Smooth muscle cell (in vitro differentiated cells): ENCODE data around the gene ARHGAP8. TPM values are rescaled to one million over a fixed set of nuclear protein-coding genes. Genes with fewer than 3 reads are reported as not detected.

Experiments
- DNase-seq: peaks from one replicate; lab custom pipeline; 2025; ENCODE audit not compliant: unreplicated experiment; lab: John Stamatoyannopoulos, UW
- H2AFZ ChIP-seq: fragments of 200-600 bp; sonication (generic); 2 replicates; pipeline ENCODE4 v1.6.0; 2016; ENCODE audit warnings: antibody characterized with exemption, low read depth, mild to moderate bottlenecking
- H3F3A ChIP-seq: fragments of 200-600 bp; sonication (generic); 2 replicates; pipeline ENCODE4 v1.6.0; 2017; ENCODE audit warnings: antibody characterized with exemption, low read depth
- H3K27ac ChIP-seq: fragments of 200-600 bp; sonication (generic); 2 replicates; pipeline ENCODE4 v1.5.1; 2016; ENCODE audit warnings: low read depth, mild to moderate bottlenecking
- H3K27me3 ChIP-seq: fragments of 200-600 bp; sonication (generic); 2 replicates; pipeline ENCODE4 v1.6.1; 2016; ENCODE audit warnings: low read depth, mild to moderate bottlenecking
- H3K36me3 ChIP-seq: fragments of 200-600 bp; sonication (generic); 2 replicates; pipeline ENCODE4 v1.5.1; 2016; ENCODE audit warnings: low read depth
- H3K4me1 ChIP-seq: fragments of 200-600 bp; sonication (generic); 2 replicates; pipeline ENCODE4 v1.5.1; 2016; ENCODE audit warnings: low read depth
- H3K4me2 ChIP-seq: fragments of 200-600 bp; sonication (generic); 2 replicates; pipeline ENCODE4 v1.6.0; 2016; ENCODE audit warnings: mild to moderate bottlenecking
- H3K4me3 ChIP-seq: fragments of 200-600 bp; sonication (generic); 2 replicates; pipeline ENCODE4 v1.5.1; 2016; ENCODE audit warnings: mild to moderate bottlenecking
- H3K79me2 ChIP-seq: fragments of 200-600 bp; sonication (generic); 2 replicates; pipeline ENCODE4 v1.6.0; 2016; ENCODE audit warnings: low read depth, mild to moderate bottlenecking
- H3K9ac ChIP-seq: fragments of 200-600 bp; sonication (generic); 2 replicates; pipeline ENCODE4 v1.6.0; 2016; ENCODE audit warnings: low read depth
- H3K9me3 ChIP-seq: fragments of 200-600 bp; sonication (generic); replicated peaks from 2 replicates; pipeline ENCODE4 v1.5.1; 2016; ENCODE audit warnings: low read depth
- H4K20me1 ChIP-seq: fragments of 200-600 bp; sonication (generic); 2 replicates; pipeline ENCODE4 v1.6.0; 2016; ENCODE audit warnings: low read depth
- WGBS: methylation state at CpG from one replicate; pipeline ENCODE4 v1.1.7; 2016; ENCODE audit warnings: low lambda C conversion rate; 5-methylcytosine and 5-hydroxymethylcytosine counted together
- polyA plus RNA-seq: library from polyadenylated mRNA; unstranded; fragments of >200 nt; fragmentation: Nextera tagmentation; extraction: Ambion mirVana; gene quantifications from 2 replicates; pipeline ENCODE4 v1.2.1, GENCODE V29; 2016
- total RNA-seq: library from RNA; depleted of rRNA; stranded (reverse); fragments of >200 nt; gene quantifications from 2 replicates; pipeline ENCODE4 v1.2.3, GENCODE V29; 2014
- TF ChIP-seq, protein P1 (sequence below): fragments of 200-600 bp; sonication (generic); IDR thresholded peaks from 2 replicates; pipeline ENCODE4 v1.5.1; 2017; ENCODE audit warnings: borderline replicate concordance, mild to moderate bottlenecking, antibody characterized with exemption; ENCODE audit not compliant: insufficient read depth, poor library complexity, severe bottlenecking

Gene ARHGAP8
- total and polyA plus RNA-seq, 2 experiments from 2014 or later = 5.8 to 11.4 TPM

DNA sequence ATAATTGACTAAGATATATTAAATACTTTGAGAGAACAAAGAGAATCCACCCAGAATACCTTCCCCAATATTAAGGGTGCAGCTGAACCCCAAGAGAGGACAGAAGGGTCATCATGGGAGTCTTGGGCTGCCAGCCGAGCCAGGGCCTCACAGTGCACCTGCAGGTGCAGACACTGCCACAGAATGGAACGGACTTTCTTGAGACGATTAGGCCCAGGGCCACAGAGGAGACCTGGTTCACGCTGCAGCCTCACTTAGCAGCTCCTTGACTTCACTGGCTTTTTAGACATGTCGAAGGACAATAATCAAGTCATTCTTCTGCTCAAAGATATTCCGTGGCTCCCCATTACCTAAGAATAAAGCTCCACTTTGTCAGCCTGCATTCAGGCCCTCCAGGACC, 156.9 kb downstream of the ARHGAP8 start:
- H3K9me3 ChIP-seq = peaks cover 3% of the 10 kb centered on the region
- TF ChIP-seq, protein P1, sequence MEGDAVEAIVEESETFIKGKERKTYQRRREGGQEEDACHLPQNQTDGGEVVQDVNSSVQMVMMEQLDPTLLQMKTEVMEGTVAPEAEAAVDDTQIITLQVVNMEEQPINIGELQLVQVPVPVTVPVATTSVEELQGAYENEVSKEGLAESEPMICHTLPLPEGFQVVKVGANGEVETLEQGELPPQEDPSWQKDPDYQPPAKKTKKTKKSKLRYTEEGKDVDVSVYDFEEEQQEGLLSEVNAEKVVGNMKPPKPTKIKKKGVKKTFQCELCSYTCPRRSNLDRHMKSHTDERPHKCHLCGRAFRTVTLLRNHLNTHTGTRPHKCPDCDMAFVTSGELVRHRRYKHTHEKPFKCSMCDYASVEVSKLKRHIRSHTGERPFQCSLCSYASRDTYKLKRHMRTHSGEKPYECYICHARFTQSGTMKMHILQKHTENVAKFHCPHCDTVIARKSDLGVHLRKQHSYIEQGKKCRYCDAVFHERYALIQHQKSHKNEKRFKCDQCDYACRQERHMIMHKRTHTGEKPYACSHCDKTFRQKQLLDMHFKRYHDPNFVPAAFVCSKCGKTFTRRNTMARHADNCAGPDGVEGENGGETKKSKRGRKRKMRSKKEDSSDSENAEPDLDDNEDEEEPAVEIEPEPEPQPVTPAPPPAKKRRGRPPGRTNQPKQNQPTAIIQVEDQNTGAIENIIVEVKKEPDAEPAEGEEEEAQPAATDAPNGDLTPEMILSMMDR = no peak
- no peak overlapping the region for H3K27ac ChIP-seq
- no peaks in the 10 kb centered on the region for H4K20me1 ChIP-seq
- H3K79me2 ChIP-seq = no peaks in the 10 kb centered on the region
- H3K4me3 ChIP-seq = no peak overlapping the region
- H3K36me3 ChIP-seq = no peaks in the 10 kb centered on the region
- H2AFZ ChIP-seq = no peak overlapping the region
- H3K27me3 ChIP-seq = no peaks in the 10 kb centered on the region
- DNase-seq = no peak
- no peaks in the 10 kb centered on the region for H3K4me1 ChIP-seq
- H3K4me2 ChIP-seq = no peak overlapping the region
- 81% methylated on average over 6 of the region's 6 CpGs for WGBS
- H3F3A ChIP-seq = no peaks in the 10 kb centered on the region
- no peak overlapping the region for H3K9ac ChIP-seq

Other genes starting within 250 kb of the ARHGAP8 start
- gene PRR5, start 50.4 kb upstream of the ARHGAP8 start, total RNA-seq = 9.1 and 16.3 TPM in 2 replicates
- 21.6 and 25.5 TPM in 2 replicates for gene PRR5, start 50.4 kb upstream of the ARHGAP8 start, polyA plus RNA-seq